Activated CD4-positive, alpha-beta T cell treated with anti-CD3 and anti-CD28 coated beads, Interleukin-2, amount 50 U/mL, for 1 hour (primary cell): ENCODE data around the gene PRKCSH.

Experiments
- DNase-seq: peaks from one replicate; pipeline ENCODE4 v3.0.0-alpha.2; 2020

PRKCSH gene

GRCh38 chr19:11479090-11479897 is 43.9 kb downstream of the PRKCSH start:
- no peak for DNase-seq

- DNase-seq = no peak
Measured at GRCh38 chr19:11479898-11480714, 44.7 kb downstream of the PRKCSH start.

- no peak for DNase-seq
Measured at GRCh38 chr19:11480715-11481533, 45.5 kb downstream of the PRKCSH start, which contains the start of gene ELAVL3. ELAVL3 (minus strand) TSS chr19:11481046; CDS start chr19:11480608, 438 bp downstream.

GRCh38 chr19:11481534-11482383 is 46.3 kb downstream of the PRKCSH start:
- peak; percentile 49 for DNase-seq

- DNase-seq = peak; percentile 82
Measured at GRCh38 chr19:11482384-11483050, 47.1 kb downstream of the PRKCSH start.

GRCh38 chr19:11483366-11484111 is 48.1 kb downstream of the PRKCSH start:
- no peak for DNase-seq

GRCh38 chr19:11485245-11485837 is 49.9 kb downstream of the PRKCSH start:
- DNase-seq = no peak

- DNase-seq = no peak
Measured at GRCh38 chr19:11486661-11487503, 51.4 kb downstream of the PRKCSH start.

- no peak for DNase-seq
Measured at GRCh38 chr19:11489378-11489777, 53.9 kb downstream of the PRKCSH start.

GRCh38 chr19:11494634-11495285 is 59.3 kb downstream of the PRKCSH start:
- no peak for DNase-seq

- no peak for DNase-seq
Measured at GRCh38 chr19:11495481-11495880, 60.0 kb downstream of the PRKCSH start.

GRCh38 chr19:11495885-11496284 is 60.5 kb downstream of the PRKCSH start:
- no peak for DNase-seq

GRCh38 chr19:11496391-11497163 is 61.1 kb downstream of the PRKCSH start:
- DNase-seq = peak; percentile 62

- no peak for DNase-seq
Measured at GRCh38 chr19:11499220-11499726, 63.8 kb downstream of the PRKCSH start.

GRCh38 chr19:11499890-11500420 is 64.5 kb downstream of the PRKCSH start:
- DNase-seq = no peak
